ENCODE results near the gene KLHL14. TPM values are rescaled to one million over a fixed set of nuclear protein-coding genes. Genes with fewer than 3 reads are reported as not detected.

Gene KLHL14
- total and polyA plus RNA-seq, 2 of the 13 experiments (the other 11 are each of a cell fraction or from before 2014, with no cell fraction given): 16.0 to 41.8 TPM

DNA sequence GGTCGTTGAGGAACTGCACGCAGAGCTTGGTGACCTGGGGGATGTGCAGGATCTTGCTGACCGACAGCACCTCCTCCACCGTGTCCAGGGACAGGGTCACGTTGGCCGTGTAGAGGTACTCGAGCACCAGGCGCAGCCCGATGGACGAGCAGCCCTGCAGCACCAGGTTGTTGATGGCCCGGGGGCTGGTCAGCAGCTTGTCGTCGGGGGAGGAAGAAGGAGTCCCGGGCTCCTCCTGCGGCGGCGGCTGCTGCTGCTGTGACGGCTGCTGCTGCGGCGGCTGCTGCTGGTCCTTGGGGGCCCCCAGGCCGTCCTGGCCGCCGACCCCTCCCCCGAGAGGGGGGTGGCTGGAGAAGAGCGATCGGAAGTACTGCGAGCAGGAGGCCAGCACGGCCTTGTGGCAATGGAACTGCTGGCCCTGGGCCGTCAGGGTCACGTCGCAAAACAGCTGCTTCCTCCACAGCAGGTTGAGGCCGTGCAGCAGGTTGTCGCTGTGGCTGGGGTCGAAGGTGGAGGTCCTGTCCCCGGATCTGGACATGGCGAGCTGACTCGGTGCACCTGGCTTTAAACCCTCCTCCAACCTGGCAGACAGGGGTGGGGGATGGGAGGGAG is 2.7 kb downstream of the KLHL14 start (continued):
- no peak for TF ChIP-seq EP300 (IDR thresholded peaks at IDR 0.05; ENCODE audit: low read depth in 2 of 2, low read length in 2 of 2)
- no peak for TF ChIP-seq EP300 (CRISPR knock-in tag; IDR thresholded peaks at IDR 0.05; ENCODE audit: borderline replicate concordance)
- TF ChIP-seq, protein P1, sequence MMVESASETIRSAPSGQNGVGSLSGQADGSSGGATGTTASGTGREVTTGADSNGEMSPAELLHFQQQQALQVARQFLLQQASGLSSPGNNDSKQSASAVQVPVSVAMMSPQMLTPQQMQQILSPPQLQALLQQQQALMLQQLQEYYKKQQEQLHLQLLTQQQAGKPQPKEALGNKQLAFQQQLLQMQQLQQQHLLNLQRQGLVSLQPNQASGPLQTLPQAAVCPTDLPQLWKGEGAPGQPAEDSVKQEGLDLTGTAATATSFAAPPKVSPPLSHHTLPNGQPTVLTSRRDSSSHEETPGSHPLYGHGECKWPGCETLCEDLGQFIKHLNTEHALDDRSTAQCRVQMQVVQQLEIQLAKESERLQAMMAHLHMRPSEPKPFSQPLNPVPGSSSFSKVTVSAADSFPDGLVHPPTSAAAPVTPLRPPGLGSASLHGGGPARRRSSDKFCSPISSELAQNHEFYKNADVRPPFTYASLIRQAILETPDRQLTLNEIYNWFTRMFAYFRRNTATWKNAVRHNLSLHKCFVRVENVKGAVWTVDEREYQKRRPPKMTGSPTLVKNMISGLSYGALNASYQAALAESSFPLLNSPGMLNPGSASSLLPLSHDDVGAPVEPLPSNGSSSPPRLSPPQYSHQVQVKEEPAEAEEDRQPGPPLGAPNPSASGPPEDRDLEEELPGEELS (CRISPR knock-in tag; IDR thresholded peaks at IDR 0.05): peak; percentile 22; the same call in 1 of the 2 replicates
- no peak for TF ChIP-seq ZNF878 (CRISPR knock-in tag; IDR thresholded peaks at IDR 0.05)
- TF ChIP-seq ZNF550 (CRISPR knock-in tag; IDR thresholded peaks at IDR 0.05; ENCODE audit: borderline replicate concordance): no peak
- TF ChIP-seq TFE3 (CRISPR knock-in tag; IDR thresholded peaks at IDR 0.05): no peak
- TF ChIP-seq SRSF1 (optimal IDR thresholded peaks at IDR 0.05; ENCODE audit: low read depth, low read length): peak; percentile 1
- no peak for TF ChIP-seq SIX1 (CRISPR knock-in tag; IDR thresholded peaks at IDR 0.05; ENCODE audit: borderline replicate concordance)
- peak; percentile 63; the same call in 1 of the 2 replicates for TF ChIP-seq ZNF281 (CRISPR knock-in tag; IDR thresholded peaks at IDR 0.05; ENCODE audit: borderline replicate concordance)
- TF ChIP-seq ZNF329 (CRISPR knock-in tag; IDR thresholded peaks at IDR 0.05; ENCODE audit: low read depth): 0 out of 2 replicates have a peak, but pooled peaks have one; percentile 2
- no peak for TF ChIP-seq TOPORS (CRISPR knock-in tag; IDR thresholded peaks at IDR 0.05)
- TF ChIP-seq ZNF543 (CRISPR knock-in tag; IDR thresholded peaks at IDR 0.05): peak; percentile 22; the same call in 1 of the 2 replicates
- no peak for TF ChIP-seq MLXIP (CRISPR knock-in tag; IDR thresholded peaks at IDR 0.05; ENCODE audit: borderline replicate concordance)
- TF ChIP-seq, protein P2, sequence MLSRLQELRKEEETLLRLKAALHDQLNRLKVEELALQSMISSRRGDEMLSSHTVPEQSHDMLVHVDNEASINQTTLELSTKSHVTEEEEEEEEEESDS (CRISPR knock-in tag; IDR thresholded peaks at IDR 0.05; ENCODE audit: borderline replicate concordance): no peak
- no peak; the same call in 1 of the 2 replicates for TF ChIP-seq ZSCAN25 (CRISPR knock-in tag; IDR thresholded peaks at IDR 0.05)
- no peak for TF ChIP-seq ONECUT2 (CRISPR knock-in tag; IDR thresholded peaks at IDR 0.05)
- no peak for TF ChIP-seq HDAC6 (IDR thresholded peaks at IDR 0.05; ENCODE audit: low read depth, low read length)
- TF ChIP-seq, protein P3, sequence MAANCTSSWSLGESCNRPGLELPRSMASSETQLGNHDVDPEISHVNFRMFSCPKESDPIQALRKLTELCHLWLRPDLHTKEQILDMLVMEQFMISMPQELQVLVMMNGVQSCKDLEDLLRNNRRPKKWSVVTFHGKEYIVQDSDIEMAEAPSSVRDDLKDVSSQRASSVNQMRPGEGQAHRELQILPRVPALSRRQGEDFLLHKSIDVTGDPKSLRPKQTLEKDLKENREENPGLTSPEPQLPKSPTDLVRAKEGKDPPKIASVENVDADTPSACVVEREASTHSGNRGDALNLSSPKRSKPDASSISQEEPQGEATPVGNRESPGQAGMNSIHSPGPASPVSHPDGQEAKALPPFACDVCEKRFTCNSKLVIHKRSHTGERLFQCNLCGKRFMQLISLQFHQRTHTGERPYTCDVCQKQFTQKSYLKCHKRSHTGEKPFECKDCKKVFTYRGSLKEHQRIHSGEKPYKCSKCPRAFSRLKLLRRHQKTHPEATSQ (CRISPR knock-in tag; IDR thresholded peaks at IDR 0.05; ENCODE audit: borderline replicate concordance): no peak

Measured in HepG2 (cell line).